Heart left ventricle (tissue), 16 donors: ENCODE results near the gene SUSD1. TPM values are rescaled to one million over a fixed set of nuclear protein-coding genes. Genes with fewer than 3 reads are reported as not detected.
A peak's percentile ranks its signal among the peaks of the same experiment; 100 is the strongest.

Experiments used
- ATAC-seq, 4 donors: fragments of 200-7000 bp; cut with Tn5 transposase; one replicate each; pipeline ENCODE4 v1.9.1; 2020 to 2022; ENCODE audit warnings: moderate library complexity in 4 of 4, mild to moderate bottlenecking in 3 of 4, moderate number of reproducible peaks in 1 of 4
- DNase-seq, 5 donors: peaks; one replicate each; pipeline ENCODE4 v3.0.0-alpha.2; 2020
- H3K27ac ChIP-seq, 12 donors: fragments of 200-600 bp; sonication (generic) in 4 of 12; one replicate each; pipeline versions ENCODE4 v1.5.0 to v1.8.0; 2016 to 2022; ENCODE audit warnings: mild to moderate bottlenecking in 2 of 12
- H3K27me3 ChIP-seq, 9 donors: fragments of 200-600 bp; sonication (generic) in 2 of 9; one replicate each; pipeline versions ENCODE4 v1.5.1 to v1.8.0; 2016 to 2022; ENCODE audit warnings: mild to moderate bottlenecking in 3 of 9
- H3K36me3 ChIP-seq, 9 donors: fragments of 200-600 bp; sonication (generic) in 2 of 9; one replicate each; pipeline versions ENCODE4 v1.5.0 to v1.8.0; 2018 to 2022; ENCODE audit warnings: mild to moderate bottlenecking in 2 of 9
- H3K4me1 ChIP-seq, 12 donors: fragments of 200-600 bp; sonication (generic) in 4 of 12; one replicate each; pipeline versions ENCODE4 v1.5.0 to v1.8.0; 2016 to 2022; ENCODE audit warnings: mild to moderate bottlenecking in 3 of 12
- H3K4me3 ChIP-seq, 12 donors: fragments of 200-600 bp; sonication (generic) in 4 of 12; one replicate each; pipeline versions ENCODE4 v1.5.0 to v1.8.0; 2017 to 2022; ENCODE audit warnings: mild to moderate bottlenecking in 9 of 12, moderate library complexity in 4 of 12
- H3K9me3 ChIP-seq, 12 donors: fragments of 200-600 bp; sonication (generic) in 4 of 12; one replicate each; pipeline versions ENCODE4 v1.5.0 to v1.8.0; 2016 to 2022; ENCODE audit warnings: mild to moderate bottlenecking in 1 of 12
- POLR2A ChIP-seq, 2 donors: fragments of 450-650 bp; IDR thresholded peaks; one replicate each; pipeline ENCODE4 v1.6.1; 2017; ENCODE audit warnings: antibody characterized with exemption in 2 of 2, mild to moderate bottlenecking in 2 of 2, moderate library complexity in 2 of 2
- WGBS, 4 donors: extraction: QIAGEN DNeasy Blood & Tissue Kit in 2 of 4; methylation state at CpG; one replicate each; pipeline versions ENCODE4 v1.1.5 to v1.1.7; 2013 to 2018; 5-methylcytosine and 5-hydroxymethylcytosine counted together
- intact Hi-C, 10 donors: fragments of 100-400 bp; cut with DNase I; formaldehyde crosslinking; loops; one replicate each; pipeline versions ENCODE4 v1.11.1 to v1.14.2; 2022
- polyA plus RNA-seq, 2 donors: library from polyadenylated mRNA; stranded (reverse); fragments of 200-250 nt; gene quantifications; one replicate each; pipeline ENCODE4 v1.2.3, GENCODE V29; 2013
- total RNA-seq, 9 donors: library from RNA; depleted of rRNA in 2 of 9; stranded (reverse); fragments of >200 nt in 2 of 9; fragmentation: NEBNext Ultra II Directional in 3 of 9; extraction: Animal tissue kit (Norgen Biotek cat#: 25700) in 3 of 9; gene quantifications; one replicate each; pipeline versions ENCODE4 v1.1.0 to v1.2.4, GENCODE V29; 2016 to 2023
- TF ChIP-seq, protein P1 (sequence below), 12 donors: fragments of 200-600 bp; sonication (generic) in 4 of 12; IDR thresholded peaks; one replicate each; pipeline versions ENCODE4 v1.5.0 to v1.8.0; 2018 to 2022; ENCODE audit warnings: antibody characterized with exemption in 12 of 12, mild to moderate bottlenecking in 5 of 12
- donor health status: ischemic (EF 13 %, LVEDD 7.1; RV severe dilation, severe dysfunction).
- donor health status: healthy with polysubstance abuse.
- donor health status: DM: no; HTN: yes; CAD: no.
- donor health status: DM: no; HTN: no; CAD: no.
- donor health status: ischemic (EF 25% LVEDD 6.9; RV normal size, moderate dysfunction).
- donor health status: ischemic (EF 25% LVEDD 5.7; RV mildly dilated, moderate dysfunction).
- donor health status: healthy.
- donor health status: DM: yes; HTN: yes; CAD: no.
- donor health status: ischemic (EF 35%, LVEDD 5.7; RV mildly dilated, moderate dysfunction).
- donor health status: nonischemic (EF 11% LVEDD 7.7; RV severe dilation, severe dysfunction).
- donor health status: DM: yes; HTN: yes; CAD: no.
- donor health status: PGD.
- donor health status: ischemic (EF 29% LVEDD 5.4; RV normal size, mild dysfunction).
- donor health status: nonischemic (EF 23%, LVEDD 6.1; RV moderate dilation, normal function).

Gene SUSD1
- total and polyA plus RNA-seq, 11 donors = 1.0 to 22.7 (median 6.0) TPM

DNA sequence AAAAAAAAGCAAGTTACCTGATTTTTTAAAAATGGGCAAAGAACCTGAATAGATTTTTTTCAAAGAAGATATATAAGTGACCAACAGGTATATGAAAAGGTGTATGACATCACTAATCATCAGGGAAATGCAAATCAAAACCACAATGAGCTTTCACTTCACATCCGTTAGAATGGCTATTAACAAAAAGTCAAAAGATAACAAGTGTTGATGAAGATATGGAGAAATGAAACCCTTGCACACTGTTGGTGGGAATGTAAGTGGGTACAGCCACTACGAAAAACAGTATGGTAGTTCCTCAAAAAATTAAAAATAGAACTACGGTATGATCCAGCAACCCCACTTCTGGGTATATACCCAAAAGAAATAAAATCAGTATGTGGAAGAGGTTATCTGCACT lies 143.7 kb downstream of the SUSD1 start:
- H3K36me3 ChIP-seq = no peaks in the 10 kb centered on the region
- H3K4me1 ChIP-seq = peaks cover 0 to 48% (median 0%) of the 10 kb centered on the region in 12 donors
- intact Hi-C loops = no loop called here
- DNase-seq (no peak), ATAC-seq (no peak)
- WGBS, 4 donors = 55 to 74% (median 73%) methylated on average over 3 of the region's 3 CpGs
- H3K27me3 ChIP-seq = no peaks in the 10 kb centered on the region
- no peak overlapping the region for H3K4me3 ChIP-seq
- TF ChIP-seq, protein P1, sequence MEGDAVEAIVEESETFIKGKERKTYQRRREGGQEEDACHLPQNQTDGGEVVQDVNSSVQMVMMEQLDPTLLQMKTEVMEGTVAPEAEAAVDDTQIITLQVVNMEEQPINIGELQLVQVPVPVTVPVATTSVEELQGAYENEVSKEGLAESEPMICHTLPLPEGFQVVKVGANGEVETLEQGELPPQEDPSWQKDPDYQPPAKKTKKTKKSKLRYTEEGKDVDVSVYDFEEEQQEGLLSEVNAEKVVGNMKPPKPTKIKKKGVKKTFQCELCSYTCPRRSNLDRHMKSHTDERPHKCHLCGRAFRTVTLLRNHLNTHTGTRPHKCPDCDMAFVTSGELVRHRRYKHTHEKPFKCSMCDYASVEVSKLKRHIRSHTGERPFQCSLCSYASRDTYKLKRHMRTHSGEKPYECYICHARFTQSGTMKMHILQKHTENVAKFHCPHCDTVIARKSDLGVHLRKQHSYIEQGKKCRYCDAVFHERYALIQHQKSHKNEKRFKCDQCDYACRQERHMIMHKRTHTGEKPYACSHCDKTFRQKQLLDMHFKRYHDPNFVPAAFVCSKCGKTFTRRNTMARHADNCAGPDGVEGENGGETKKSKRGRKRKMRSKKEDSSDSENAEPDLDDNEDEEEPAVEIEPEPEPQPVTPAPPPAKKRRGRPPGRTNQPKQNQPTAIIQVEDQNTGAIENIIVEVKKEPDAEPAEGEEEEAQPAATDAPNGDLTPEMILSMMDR (IDR thresholded peaks at IDR 0.05) = no peak
- no peak for TF ChIP-seq POLR2A (IDR thresholded peaks at IDR 0.05)
- no peaks in the 10 kb centered on the region for H3K9me3 ChIP-seq
- H3K27ac ChIP-seq = peak overlapping the region in 1 of 12 donors; percentile 7

- Histone ChIP-seq H3K27ac (peak overlapping the region in 1 of 12 donors; percentile 5), H3K36me3 (no peaks in the 10 kb centered on the region), H3K4me1 (peaks cover 0 to 46% (median 0%) of the 10 kb centered on the region in 12 donors), H3K4me3 (no peak overlapping the region), H3K27me3 (no peaks in the 10 kb centered on the region), H3K9me3 (no peaks in the 10 kb centered on the region)
- TF ChIP-seq POLR2A (IDR thresholded peaks at IDR 0.05) = no peak
- TF ChIP-seq, protein P1 (IDR thresholded peaks at IDR 0.05) = no peak
- DNase-seq = no peak
- intact Hi-C loops = loop anchor here in 1 of 10 donors (10.0 kb wide), 1 partner anchor 135 kb away; the partner anchor contains the start of gene UGCG
- no peak for ATAC-seq
- WGBS, 4 donors = 59 to 66% (median 62%) methylated on average over 3 of the region's 3 CpGs
These were observed 145.1 kb downstream of the SUSD1 start for GRCh38 chr9:112029921-112030444.

- no peak for DNase-seq
- Histone ChIP-seq H3K27ac (no peak overlapping the region), H3K4me1 (peaks cover 0 to 38% (median 0%) of the 10 kb centered on the region in 12 donors), H3K9me3 (no peaks in the 10 kb centered on the region), H3K4me3 (no peak overlapping the region), H3K27me3 (no peaks in the 10 kb centered on the region), H3K36me3 (no peaks in the 10 kb centered on the region)
- 87 to 91% (median 90%) methylated on average over 13 of the region's 13 CpGs for WGBS, 4 donors
- intact Hi-C loops = loop anchor here in 1 of 10 donors (10.0 kb wide), 1 partner anchor 134 kb away; the partner anchor contains the start of gene UGCG
- ATAC-seq = no peak
- no peak for TF ChIP-seq POLR2A (IDR thresholded peaks at IDR 0.05)
- TF ChIP-seq, protein P1 (IDR thresholded peaks at IDR 0.05) = no peak
These were observed 146.6 kb downstream of the SUSD1 start for GRCh38 chr9:112028242-112029221.

GRCh38 chr9:112025850-112026249 lies 149.2 kb downstream of the SUSD1 start:
- Histone ChIP-seq H3K27me3 (no peaks in the 10 kb centered on the region), H3K9me3 (no peaks in the 10 kb centered on the region), H3K36me3 (no peaks in the 10 kb centered on the region), H3K4me1 (peaks cover 0 to 31% (median 2%) of the 10 kb centered on the region in 12 donors), H3K27ac (no peak overlapping the region), H3K4me3 (no peak overlapping the region)
- DNase-seq = no peak
- intact Hi-C loops = loop anchor here in 1 of 10 donors (10.0 kb wide), 1 partner anchor 131 kb away; the partner anchor contains the start of gene UGCG
- no peak for TF ChIP-seq POLR2A (IDR thresholded peaks at IDR 0.05)
- TF ChIP-seq, protein P1 (IDR thresholded peaks at IDR 0.05) = no peak
- 95 to 98% (median 96%) methylated on average over 3 of the region's 3 CpGs for WGBS, 4 donors
- ATAC-seq = no peak
